MCF 10A (cell line): Measurements from ENCODE around the gene LSMEM2. TPM values are rescaled to one million over a fixed set of nuclear protein-coding genes. Genes with fewer than 3 reads are reported as not detected.
"Not testable (repeated sequence)": the region's sequence is repeated elsewhere in the genome, so short reads cannot be mapped to it uniquely, and the experiment has no call there.

Source experiments
- BruUV-seq: library from RNA; stranded (reverse); fragments of 400-500 nt; replicated peaks from 2 replicates; lab custom pipeline; 2021; lab: Mats Ljungman, UMichigan
- CTCF ChIA-PET: fragments of 300-600 bp; sonication (Branson Sonifier 250); formaldehyde crosslinking; extraction: SDS; loops from one replicate; lab custom pipeline; 2021; ENCODE audit warnings: antibody characterized with exemption, inconsistent platforms; lab: Yijun Ruan, JAX
- POLR2A ChIA-PET: fragments of 300-600, 350-650 bp; sonication (Branson Sonifier 250); formaldehyde crosslinking; extraction: SDS; loops from one replicate; lab custom pipeline; 2020; ENCODE audit warnings: antibody characterized with exemption, inconsistent platforms; lab: Yijun Ruan, JAX
- DNase-seq: peaks from one replicate; pipeline ENCODE4 v3.0.0-alpha.2; 2018; ENCODE audit not compliant: unreplicated experiment
- H3K27ac Mint-ChIP-seq: one replicate; pipeline ENCODE4 v1.8.0; 2022; ENCODE audit warnings: mild to moderate bottlenecking, low read depth, mixed read lengths; ENCODE audit not compliant: unreplicated experiment
- H3K27me3 Mint-ChIP-seq: one replicate; pipeline ENCODE4 v1.8.0; 2022; ENCODE audit warnings: mixed read lengths; ENCODE audit not compliant: insufficient read depth, unreplicated experiment
- H3K36me3 Mint-ChIP-seq: one replicate; pipeline ENCODE4 v1.8.0; 2022; ENCODE audit warnings: mild to moderate bottlenecking, moderate library complexity, mixed read lengths; ENCODE audit not compliant: insufficient read depth, unreplicated experiment
- H3K4me1 Mint-ChIP-seq: one replicate; pipeline ENCODE4 v1.8.0; 2022; ENCODE audit warnings: mixed read lengths; ENCODE audit not compliant: insufficient read depth, unreplicated experiment
- H3K4me3 Mint-ChIP-seq: one replicate; pipeline ENCODE4 v1.8.0; 2022; ENCODE audit warnings: mild to moderate bottlenecking, moderate library complexity, mixed read lengths; ENCODE audit not compliant: unreplicated experiment
- H3K9me3 Mint-ChIP-seq: one replicate; pipeline ENCODE4 v1.8.0; 2022; ENCODE audit warnings: mixed read lengths; ENCODE audit not compliant: unreplicated experiment
- CTCF ChIP-seq: fragments of 200-600 bp; IDR thresholded peaks from one replicate; pipeline ENCODE4 v1.8.0; 2022; ENCODE audit warnings: antibody characterized with exemption, mild to moderate bottlenecking; ENCODE audit not compliant: unreplicated experiment
- intact Hi-C: fragments of 100-400 bp; cut with micrococcal nuclease; formaldehyde crosslinking; loops from 2 replicates; pipeline ENCODE4 v1.14.1; 2022
- total RNA-seq: library from RNA; stranded (reverse); gene quantifications from 2 replicates; pipeline ENCODE4 v1.2.3, GENCODE V29; 2022

LSMEM2 gene
- total RNA-seq, 1 experiment from 2014 or later = not detected

DNA sequence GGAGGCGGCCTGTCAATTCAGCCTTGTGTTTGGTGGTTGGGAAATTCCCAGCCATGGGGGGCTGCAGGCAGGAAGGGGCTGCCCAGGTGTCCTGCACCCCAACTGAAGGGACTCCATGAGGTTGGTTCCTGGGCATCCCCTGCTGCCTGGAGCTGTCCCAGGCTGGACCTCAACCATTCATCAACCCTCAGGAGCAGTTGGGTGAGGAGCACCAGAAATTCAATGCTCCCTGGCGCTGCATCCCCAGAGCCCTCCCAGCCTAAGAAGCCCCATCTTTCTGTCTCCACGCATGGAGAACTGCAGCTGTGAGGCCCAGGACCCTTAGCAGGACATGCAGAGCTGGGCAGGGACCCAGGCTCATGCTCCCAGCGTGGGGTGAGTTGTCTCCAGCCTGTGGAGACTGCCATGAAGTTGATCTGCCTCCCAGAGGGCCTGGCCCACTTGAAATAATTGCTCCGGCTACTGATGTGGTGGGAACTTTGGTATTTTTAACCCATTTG is 17.9 kb upstream of the LSMEM2 start:
- ChIA-PET CTCF (interaction anchor here (0.9 to 7.2 kb wide), 6 partner anchors 10 to 76 kb away, joined by 4 to 70 read pairs (median 21); partner anchors contain the start of gene SEMA3B), POLR2A (interaction anchor here (0.6 to 2.6 kb wide), 6 partner anchors 10 to 33 kb away, joined by 3 to 16 read pairs (median 4); partner anchors contain the start of genes GNAI2, IFRD2 and SEMA3B)
- BruUV-seq = no TSS peak
- no peaks in the 10 kb centered on the region for H3K4me1 Mint-ChIP-seq
- intact Hi-C loops = loop anchor here (1.0 kb wide), 1 partner anchor 12 kb away; no protein-coding TSS in a partner anchor
- no peak overlapping the region for H3K27ac Mint-ChIP-seq
- H3K9me3 Mint-ChIP-seq = no peaks in the 10 kb centered on the region
- peak overlapping the region; percentile 62 for H3K4me3 Mint-ChIP-seq
- peaks cover 22% of the 10 kb centered on the region for H3K36me3 Mint-ChIP-seq
- TF ChIP-seq CTCF = no peak
- H3K27me3 Mint-ChIP-seq = no peaks in the 10 kb centered on the region
- no peak for DNase-seq

- Mint-ChIP-seq H3K27me3 (no peaks in the 10 kb centered on the region), H3K4me1 (no peaks in the 10 kb centered on the region), H3K36me3 (peaks cover 22% of the 10 kb centered on the region), H3K4me3 (no peak overlapping the region), H3K9me3 (no peaks in the 10 kb centered on the region), H3K27ac (no peak overlapping the region)
- intact Hi-C loops = no loop called here
- TF ChIP-seq CTCF = no peak
- CTCF ChIA-PET = interaction anchor here (0.9 to 7.2 kb wide), 6 partner anchors 9 to 69 kb away, joined by 4 to 70 read pairs (median 21); partner anchors contain the start of gene SEMA3B
- no peak for DNase-seq
- BruUV-seq = no TSS peak
- POLR2A ChIA-PET = interaction anchor here (0.6 to 2.6 kb wide), 6 partner anchors 9 to 66 kb away, joined by 3 to 16 read pairs (median 4); partner anchors contain the start of genes GNAI2, IFRD2, SEMA3B and TUSC2
Measured at GRCh38 chr3:50261505-50261904, 17.4 kb upstream of the LSMEM2 start.

DNA sequence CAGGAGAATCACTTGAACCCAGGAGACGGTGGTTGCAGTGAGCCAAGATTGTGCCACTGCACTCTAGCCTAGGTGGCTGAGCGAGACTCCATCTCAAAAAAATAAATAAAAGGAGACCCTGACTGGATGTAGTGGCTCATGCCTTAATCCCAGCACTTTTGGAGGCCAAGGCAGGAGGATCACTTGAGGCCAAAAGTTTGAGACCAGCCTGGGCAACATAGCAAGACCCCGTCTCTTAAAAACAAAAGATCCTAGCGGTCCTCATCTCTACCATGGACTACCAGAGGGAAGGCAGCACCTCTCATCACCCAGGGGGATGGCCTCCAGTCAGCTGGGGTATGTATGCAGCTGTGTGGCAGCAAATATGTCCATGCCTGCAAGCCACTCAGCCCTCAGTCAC is 16.7 kb upstream of the LSMEM2 start:
- H3K4me1 Mint-ChIP-seq, H3K4me3 Mint-ChIP-seq, H3K27ac Mint-ChIP-seq, DNase-seq, intact Hi-C loops, BruUV-seq, H3K9me3 Mint-ChIP-seq, H3K27me3 Mint-ChIP-seq: not testable (repeated sequence)
- ChIA-PET POLR2A (interaction anchor here (0.7 kb wide), 1 partner anchor 65 kb away, joined by 3 read pairs; the partner anchor contains the start of gene TUSC2), CTCF (interaction anchor here (1.4 to 7.2 kb wide), 4 partner anchors 9 to 35 kb away, joined by 4 to 70 read pairs (median 22); partner anchors contain the start of gene SEMA3B)
- H3K36me3 Mint-ChIP-seq = peaks cover 22% of the 10 kb centered on the region

DNA sequence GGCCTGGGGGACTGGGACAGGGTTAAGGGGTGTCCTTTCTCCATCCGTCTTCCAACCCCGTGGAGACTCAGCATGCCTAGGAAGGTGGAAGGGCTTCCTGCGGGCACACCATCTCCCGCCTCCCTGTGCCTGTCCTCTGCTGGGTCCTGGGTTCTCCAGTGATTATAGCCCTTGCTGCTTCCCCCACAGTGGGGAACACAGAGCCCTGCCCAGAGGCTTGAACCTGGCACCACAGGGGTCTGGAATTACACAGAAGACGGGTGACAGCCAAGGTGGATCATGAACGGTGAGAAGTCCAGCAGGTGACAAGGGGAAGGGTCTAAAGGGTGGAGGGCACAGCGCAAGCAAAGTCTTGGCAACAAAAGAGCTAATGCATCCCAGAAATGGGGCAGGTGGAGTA is 16.1 kb upstream of the LSMEM2 start:
- BruUV-seq = no TSS peak
- Mint-ChIP-seq H3K9me3 (no peaks in the 10 kb centered on the region), H3K4me3 (no peak overlapping the region), H3K4me1 (peaks cover 3% of the 10 kb centered on the region), H3K27ac (no peak overlapping the region), H3K36me3 (peaks cover 22% of the 10 kb centered on the region), H3K27me3 (no peaks in the 10 kb centered on the region)
- CTCF ChIA-PET = interaction anchor here (0.6 to 5.1 kb wide), 5 partner anchors 8 to 141 kb away, joined by 4 to 38 read pairs (median 6); partner anchors contain the start of genes GNAT1 and SEMA3B
- intact Hi-C loops = no loop called here
- POLR2A ChIA-PET = interaction anchor here (0.5 to 0.6 kb wide), 2 partner anchors 162 to 175 kb away, joined by 3 to 4 read pairs; no protein-coding TSS in a partner anchor
- no peak for DNase-seq
- TF ChIP-seq CTCF = no peak
